H1 (cell line): ENCODE data around the gene KRTAP12-3. TPM values are rescaled to one million over a fixed set of nuclear protein-coding genes. Genes with fewer than 3 reads are reported as not detected.

ENCODE experiments used
- CTCF ChIA-PET: fragments of 300-600 bp; sonication (Branson Sonifier 250); formaldehyde crosslinking; loops from one replicate; lab custom pipeline; 2021; ENCODE audit not compliant: partially characterized antibody; lab: Charles Lee
- POLR2A ChIA-PET: fragments of 300-600 bp; sonication (Branson Sonifier 250); formaldehyde crosslinking; loops from one replicate; lab custom pipeline; 2021; ENCODE audit warnings: inconsistent platforms; ENCODE audit not compliant: partially characterized antibody; lab: Charles Lee
- DNase-seq, 2 experiments: peaks; one replicate each; pipeline versions ENCODE4 v3.0.0 to v3.0.0-alpha.2; 2010 to 2022; ENCODE audit warnings: low spot score in 2 of 2, low read depth in 1 of 2, mixed read lengths in 1 of 2
- FAIRE-seq: peaks from 2 replicates; lab custom pipeline; 2011; peaks lifted over from hg19 to GRCh38; lab: Jason Lieb, UNC
- H2AFZ ChIP-seq: 2 replicates; pipeline ENCODE4 v1.8.1; 2012; ENCODE audit warnings: low read length, inconsistent platforms
- H2AK5ac ChIP-seq: 2 replicates; pipeline ENCODE4 v1.6.1; 2013; ENCODE audit warnings: low read depth, low read length
- H2BK120ac ChIP-seq: replicated peaks from 2 replicates; pipeline ENCODE3; 2013; ENCODE audit warnings: low read depth, low read length, inconsistent platforms
- H2BK12ac ChIP-seq: 2 replicates; pipeline ENCODE4 v1.6.1; 2013; ENCODE audit warnings: low read depth, low read length
- H2BK15ac ChIP-seq: 2 replicates; pipeline ENCODE4 v1.6.1; 2013; ENCODE audit warnings: low read length
- H2BK20ac ChIP-seq: 2 replicates; pipeline ENCODE4 v1.6.1; 2013; ENCODE audit warnings: low read length
- H2BK5ac ChIP-seq: 2 replicates; pipeline ENCODE4 v1.6.1; 2013; ENCODE audit warnings: low read depth, low read length
- H3K14ac ChIP-seq: 2 replicates; pipeline ENCODE4 v1.6.1; 2013; ENCODE audit warnings: inconsistent platforms; ENCODE audit not compliant: insufficient read length
- H3K18ac ChIP-seq: 2 replicates; pipeline ENCODE4 v1.6.1; 2013; ENCODE audit warnings: low read length; ENCODE audit errors: extremely low read depth
- H3K23ac ChIP-seq: 2 replicates; pipeline ENCODE4 v1.6.1; 2013; ENCODE audit warnings: inconsistent platforms; ENCODE audit not compliant: insufficient read length
- H3K23me2 ChIP-seq: 2 replicates; pipeline ENCODE4 v1.6.1; 2013; ENCODE audit warnings: low read depth, low read length
- H3K27ac ChIP-seq: 2 replicates; pipeline ENCODE4 v1.6.1; 2011; ENCODE audit warnings: low read depth, low read length, inconsistent platforms
- H3K27me3 ChIP-seq, 4 experiments: replicated peaks in 1 of 4; 1 replicate in 1 of 4; 2 replicates in 3 of 4; pipeline versions ENCODE4 v1.6.1 to v1.8.1; 2011 to 2013; ENCODE audit warnings: low read length in 3 of 4, mild to moderate bottlenecking in 3 of 4, inconsistent platforms in 2 of 4, mixed read lengths in 2 of 4, moderate library complexity in 1 of 4; ENCODE audit not compliant: control insufficient read depth in 3 of 4, insufficient read depth in 3 of 4; ENCODE audit errors: extremely low read depth in 1 of 4
- H3K36me3 ChIP-seq, 4 experiments: 2 replicates each; pipeline versions ENCODE4 v1.6.1 to v1.8.1; 2011 to 2013; ENCODE audit warnings: mild to moderate bottlenecking in 4 of 4, low read length in 3 of 4, moderate library complexity in 2 of 4, control low read depth in 1 of 4, inconsistent platforms in 1 of 4; ENCODE audit not compliant: insufficient read depth in 4 of 4, control insufficient read depth in 2 of 4
- H3K4ac ChIP-seq: replicated peaks from 2 replicates; pipeline ENCODE3; 2013; ENCODE audit warnings: low read length, low read depth, mixed read lengths, inconsistent platforms; ENCODE audit not compliant: insufficient read length
- H3K4me1 ChIP-seq, 4 experiments: replicated peaks in 1 of 4; 1 replicate in 1 of 4; 2 replicates in 3 of 4; pipeline versions ENCODE4 v1.6.1 to v1.8.1; 2011 to 2013; ENCODE audit warnings: low read length in 3 of 4, inconsistent platforms in 2 of 4, mixed read lengths in 1 of 4; ENCODE audit not compliant: insufficient read depth in 4 of 4, control insufficient read depth in 3 of 4
- H3K4me2 ChIP-seq, 2 experiments: 2 replicates each; pipeline versions ENCODE4 v1.6.1 to v1.8.1; 2011 to 2013; ENCODE audit warnings: low read depth in 2 of 2, low read length in 2 of 2, control low read depth in 1 of 2, inconsistent platforms in 1 of 2, mild to moderate bottlenecking in 1 of 2; ENCODE audit not compliant: insufficient read depth in 1 of 2
- H3K4me3 ChIP-seq, 4 experiments: fragments of 200-600, 300-600 bp in 1 of 4; sonication (generic), shearing (Covaris generic), sonication (Bioruptor Twin) in 1 of 4; 2 replicates each; pipeline versions ENCODE4 v1.5.1 to v1.8.1; 2011 to 2016; ENCODE audit warnings: low read length in 4 of 4, low read depth in 3 of 4, control low read depth in 2 of 4, inconsistent platforms in 2 of 4, mild to moderate bottlenecking in 2 of 4, mixed read lengths in 1 of 4, moderate library complexity in 1 of 4; ENCODE audit not compliant: insufficient read depth in 2 of 4; ENCODE audit errors: extremely low read depth in 1 of 4
- H3K56ac ChIP-seq: replicated peaks from 2 replicates; pipeline ENCODE3; 2013; ENCODE audit warnings: low read depth, mild to moderate bottlenecking, mixed read lengths, low read length, inconsistent platforms; ENCODE audit not compliant: insufficient read length
- H3K79me1 ChIP-seq: 2 replicates; pipeline ENCODE4 v1.6.1; 2013; ENCODE audit warnings: low read depth, low read length, control low read depth
- H3K79me2 ChIP-seq, 2 experiments: 2 replicates each; pipeline versions ENCODE4 v1.6.1 to v1.8.1; 2012 to 2013; ENCODE audit warnings: low read length in 2 of 2, mild to moderate bottlenecking in 2 of 2, inconsistent platforms in 1 of 2; ENCODE audit not compliant: insufficient read depth in 2 of 2, control insufficient read depth in 1 of 2
- H3K9ac ChIP-seq, 4 experiments: replicated peaks in 1 of 4; 1 replicate in 1 of 4; 2 replicates in 3 of 4; pipeline versions ENCODE4 v1.6.1 to v1.8.1; 2011 to 2013; ENCODE audit warnings: low read depth in 3 of 4, low read length in 3 of 4, control low read depth in 2 of 4, mild to moderate bottlenecking in 2 of 4, moderate library complexity in 2 of 4, inconsistent platforms in 1 of 4; ENCODE audit errors: extremely low read depth in 1 of 4
- H3K9me3 ChIP-seq, 2 experiments: 2 replicates each; pipeline versions ENCODE4 v1.6.1 to v1.8.1; 2012 to 2013; ENCODE audit warnings: mild to moderate bottlenecking in 2 of 2, moderate library complexity in 2 of 2, control low read depth in 1 of 2, inconsistent platforms in 1 of 2, low read depth in 1 of 2, low read length in 1 of 2, mixed read lengths in 1 of 2; ENCODE audit not compliant: insufficient read depth in 2 of 2
- H4K20me1 ChIP-seq, 2 experiments: replicated peaks in 1 of 2; 2 replicates each; pipeline versions ENCODE3 to v1.8.1; 2011 to 2013; ENCODE audit warnings: inconsistent platforms in 2 of 2, low read length in 2 of 2, mild to moderate bottlenecking in 1 of 2; ENCODE audit not compliant: insufficient read depth in 2 of 2, control insufficient read depth in 1 of 2
- H4K5ac ChIP-seq: 2 replicates; pipeline ENCODE4 v1.6.1; 2013; ENCODE audit warnings: low read length, low read depth, mixed read lengths, inconsistent platforms; ENCODE audit not compliant: insufficient read length
- H4K8ac ChIP-seq: 2 replicates; pipeline ENCODE4 v1.8.0; 2013; ENCODE audit warnings: mild to moderate bottlenecking, moderate library complexity, low read length, inconsistent platforms; ENCODE audit not compliant: insufficient read depth; ENCODE audit errors: extremely low read depth
- H4K91ac ChIP-seq: replicated peaks from 2 replicates; pipeline ENCODE3; 2013; ENCODE audit warnings: low read length, mixed read lengths, inconsistent platforms; ENCODE audit not compliant: insufficient read length
- BRCA1 ChIP-seq: IDR thresholded peaks from 2 replicates; pipeline ENCODE4 v1.6.1; 2012; ENCODE audit warnings: low read depth, low read length, improper control_type of control experiment
- CBX8 ChIP-seq: fragments of 300-800, 300-1000 bp; sonication (generic); IDR thresholded peaks from 2 replicates; pipeline ENCODE4 v1.7.1; 2016; ENCODE audit warnings: low read depth, low read length, borderline replicate concordance
- CTBP2 ChIP-seq: IDR thresholded peaks from 2 replicates; pipeline ENCODE4 v1.7.0; 2011; ENCODE audit warnings: borderline replicate concordance, mild to moderate bottlenecking, moderate library complexity, mixed read lengths, low read length; ENCODE audit not compliant: insufficient read depth, insufficient read length
- MAFK ChIP-seq: IDR thresholded peaks from 2 replicates; pipeline ENCODE4 v1.6.1; 2012; ENCODE audit warnings: low read depth, mild to moderate bottlenecking, improper control_type of control experiment, low read length
- PHF8 ChIP-seq: fragments of 200-600 bp; sonication (generic); conservative IDR thresholded peaks from 2 replicates; pipeline ENCODE4 v1.7.1; 2012; ENCODE audit warnings: low read depth, mild to moderate bottlenecking, inconsistent platforms, low read length, moderate library complexity
- POLR2A ChIP-seq, 2 experiments: IDR thresholded peaks; 1 replicate in 1 of 2; 2 replicates in 1 of 2; pipeline ENCODE4 v1.6.1; 2011; ENCODE audit warnings: low read depth in 2 of 2, low read length in 2 of 2, mild to moderate bottlenecking in 2 of 2; ENCODE audit errors: control extremely low read depth in 1 of 2
- RAD21 ChIP-seq, 2 experiments: IDR thresholded peaks in 1 of 2; conservative IDR thresholded peaks in 1 of 2; 2 replicates each; pipeline ENCODE4 v1.6.1; 2011; ENCODE audit warnings: low read depth in 2 of 2, low read length in 2 of 2, improper control_type of control experiment in 1 of 2, inconsistent platforms in 1 of 2, mild to moderate bottlenecking in 1 of 2, moderate library complexity in 1 of 2
- SAP30 ChIP-seq: fragments of 300-600 bp; sonication (generic); IDR thresholded peaks from 2 replicates; pipeline ENCODE4 v1.7.1; 2012; ENCODE audit warnings: low read length, moderate library complexity, mild to moderate bottlenecking, inconsistent platforms; ENCODE audit not compliant: insufficient read depth, insufficient replicate concordance
- SIX5 ChIP-seq: IDR thresholded peaks from 2 replicates; pipeline ENCODE4 v1.6.1; 2011; ENCODE audit warnings: mild to moderate bottlenecking, low read depth, low read length
- SP4 ChIP-seq: IDR thresholded peaks from 2 replicates; pipeline ENCODE4 v1.6.1; 2012; ENCODE audit warnings: low read length, inconsistent platforms
- TAF7 ChIP-seq: optimal IDR thresholded peaks from 2 replicates; pipeline ENCODE3; 2011; ENCODE audit warnings: low read depth, mild to moderate bottlenecking, inconsistent platforms, low read length, moderate library complexity, borderline replicate concordance
- USF2 ChIP-seq: IDR thresholded peaks from 2 replicates; pipeline ENCODE4 v1.6.1; 2011; ENCODE audit warnings: low read length, improper control_type of control experiment
- WGBS, 2 experiments: shearing (Covaris generic) in 1 of 2; methylation state at CpG; one replicate each; pipeline versions ENCODE4 v1.1.6 to v1.1.7; 2013 to 2015; ENCODE audit warnings: low lambda C conversion rate in 2 of 2, mixed read lengths in 2 of 2, inconsistent platforms in 1 of 2, low coverage in 1 of 2, missing lambda C conversion rate in 1 of 2; ENCODE audit not compliant: insufficient replicate concordance in 2 of 2, insufficient coverage in 1 of 2, insufficient read length in 1 of 2; ENCODE audit errors: extremely low coverage in 1 of 2, missing lambda C conversion rate in 1 of 2; 5-methylcytosine and 5-hydroxymethylcytosine counted together
- polyA plus RNA-seq, 7 experiments: library from polyadenylated mRNA; depleted of rRNA in 3 of 7; stranded (reverse) in 5 of 7; unstranded in 2 of 7; fragments of >200 nt in 5 of 7; fragments of 200-250 nt in 2 of 7; gene quantifications; 1 replicate in 5 of 7; 2 replicates in 1 of 7; 4 replicates in 1 of 7; pipeline versions ENCODE4 v1.2.1 to v1.2.3, GENCODE V29; 2011 to 2013; ENCODE audit warnings: missing spikeins in 2 of 7, mixed read lengths in 2 of 7
- total RNA-seq: library from RNA; stranded (reverse); fragmentation: NEBNext Ultra II Directional; extraction: Animal tissue kit (Norgen Biotek cat#: 25700); gene quantifications from 2 replicates; pipeline ENCODE4 v1.2.1, GENCODE V29; 2021

Gene KRTAP12-3
- total and polyA plus RNA-seq, 2 of the 8 experiments (the other 6 are each of a cell fraction or from before 2014, with no cell fraction given) = not detected

GRCh38 chr21:44612029-44612486, 45.7 kb upstream of the KRTAP12-3 start, which contains the start of gene KRTAP10-8:
KRTAP10-8 (plus strand) TSS chr21:44612079; CDS start chr21:44612101, 22 bp downstream.
- H4K20me1 ChIP-seq = peaks cover 0 to 1% of the 10 kb centered on the region in 2 experiments
- H2BK15ac ChIP-seq = peak within 1 kb of the TSS; percentile 61; the same call in 1 of the 2 replicates
- no peak for TF ChIP-seq USF2
- no peak for TF ChIP-seq BRCA1
- no peak for TF ChIP-seq MAFK
- TF ChIP-seq PHF8 = no peak
- no peak for TF ChIP-seq TAF7
- TF ChIP-seq SIX5 = no peak
- TF ChIP-seq POLR2A (IDR thresholded peaks at IDR 0.05; ENCODE audit: control extremely low read depth in 1 of 2, low read depth in 2 of 2, low read length in 2 of 2) = no peak
- no peak for TF ChIP-seq CTBP2
- no peak for TF ChIP-seq SAP30
- no peak for TF ChIP-seq SP4
- no peak for TF ChIP-seq CBX8
- TF ChIP-seq RAD21 (IDR thresholded peaks at IDR 0.05 in 1 of 2, conservative IDR thresholded peaks at IDR 0.05 in 1 of 2; ENCODE audit: low read depth in 2 of 2, low read length in 2 of 2) = no peak
- H3K27ac ChIP-seq = no peak within 1 kb of the TSS
- no peak within 1 kb of the TSS for H3K4ac ChIP-seq
- 83% methylated on average over 8 of the region's 8 CpGs; no CpG with 5 or more reads in 1 of the 2 experiments for WGBS, 2 experiments
- peak within 1 kb of the TSS; percentile 39; the same call in 1 of the 2 replicates for H2AK5ac ChIP-seq
- FAIRE-seq (no peak), DNase-seq (peak in 1 of 2 experiments; percentile 38)
- no peak within 1 kb of the TSS for H2BK120ac ChIP-seq
- H3K9me3 ChIP-seq = peaks cover 19 to 22% of the 10 kb centered on the region in 2 experiments
- H4K91ac ChIP-seq = no peak within 1 kb of the TSS
- H3K79me2 ChIP-seq = no peaks in the 10 kb centered on the region
- peak within 1 kb of the TSS; percentile 50; the same call in 1 of the 2 replicates for H2BK12ac ChIP-seq
- peaks cover 0 to 6% (median 2%) of the 10 kb centered on the region in 4 experiments; a peak in 4 of 7 replicates for H3K4me1 ChIP-seq
- H4K8ac ChIP-seq = peak within 1 kb of the TSS; percentile 43
- no peak within 1 kb of the TSS for H3K9ac ChIP-seq
- H3K4me2 ChIP-seq = no peak within 1 kb of the TSS
- H3K36me3 ChIP-seq = no peaks in the 10 kb centered on the region
- no peak within 1 kb of the TSS; the same call in 1 of the 2 replicates for H2BK5ac ChIP-seq
- H3K23me2 ChIP-seq = no peaks in the 10 kb centered on the region
- POLR2A ChIA-PET = interaction anchor here (0.7 kb wide), 1 partner anchor 263 kb away, joined by 3 read pairs; no protein-coding TSS in a partner anchor
- H2BK20ac ChIP-seq = no peak within 1 kb of the TSS
- no peaks in the 10 kb centered on the region for H3K27me3 ChIP-seq
- no peak within 1 kb of the TSS for H4K5ac ChIP-seq
- H3K14ac ChIP-seq = no peak within 1 kb of the TSS
- H3K4me3 ChIP-seq = no peak within 1 kb of the TSS
- no peak within 1 kb of the TSS for H2AFZ ChIP-seq
- CTCF ChIA-PET = no interaction called here
- no peak within 1 kb of the TSS for H3K23ac ChIP-seq
- H3K79me1 ChIP-seq = no peaks in the 10 kb centered on the region
- no peak within 1 kb of the TSS for H3K18ac ChIP-seq
- no peak within 1 kb of the TSS for H3K56ac ChIP-seq
